Measurements from ENCODE around the gene CLSTN1.

- TF ChIP-seq CTCF (IDR thresholded peaks at IDR 0.05), result no peak
- TF ChIP-seq, protein P1, sequence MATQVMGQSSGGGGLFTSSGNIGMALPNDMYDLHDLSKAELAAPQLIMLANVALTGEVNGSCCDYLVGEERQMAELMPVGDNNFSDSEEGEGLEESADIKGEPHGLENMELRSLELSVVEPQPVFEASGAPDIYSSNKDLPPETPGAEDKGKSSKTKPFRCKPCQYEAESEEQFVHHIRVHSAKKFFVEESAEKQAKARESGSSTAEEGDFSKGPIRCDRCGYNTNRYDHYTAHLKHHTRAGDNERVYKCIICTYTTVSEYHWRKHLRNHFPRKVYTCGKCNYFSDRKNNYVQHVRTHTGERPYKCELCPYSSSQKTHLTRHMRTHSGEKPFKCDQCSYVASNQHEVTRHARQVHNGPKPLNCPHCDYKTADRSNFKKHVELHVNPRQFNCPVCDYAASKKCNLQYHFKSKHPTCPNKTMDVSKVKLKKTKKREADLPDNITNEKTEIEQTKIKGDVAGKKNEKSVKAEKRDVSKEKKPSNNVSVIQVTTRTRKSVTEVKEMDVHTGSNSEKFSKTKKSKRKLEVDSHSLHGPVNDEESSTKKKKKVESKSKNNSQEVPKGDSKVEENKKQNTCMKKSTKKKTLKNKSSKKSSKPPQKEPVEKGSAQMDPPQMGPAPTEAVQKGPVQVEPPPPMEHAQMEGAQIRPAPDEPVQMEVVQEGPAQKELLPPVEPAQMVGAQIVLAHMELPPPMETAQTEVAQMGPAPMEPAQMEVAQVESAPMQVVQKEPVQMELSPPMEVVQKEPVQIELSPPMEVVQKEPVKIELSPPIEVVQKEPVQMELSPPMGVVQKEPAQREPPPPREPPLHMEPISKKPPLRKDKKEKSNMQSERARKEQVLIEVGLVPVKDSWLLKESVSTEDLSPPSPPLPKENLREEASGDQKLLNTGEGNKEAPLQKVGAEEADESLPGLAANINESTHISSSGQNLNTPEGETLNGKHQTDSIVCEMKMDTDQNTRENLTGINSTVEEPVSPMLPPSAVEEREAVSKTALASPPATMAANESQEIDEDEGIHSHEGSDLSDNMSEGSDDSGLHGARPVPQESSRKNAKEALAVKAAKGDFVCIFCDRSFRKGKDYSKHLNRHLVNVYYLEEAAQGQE (IDR thresholded peaks at IDR 0.05; ENCODE audit: insufficient read depth in 1 of 2, low read depth in 2 of 2, low read length in 1 of 2), result no peak
- TF ChIP-seq TCF7L2 (IDR thresholded peaks at IDR 0.05; ENCODE audit: low read depth, low read length), result no peak
These were observed 35.7 kb upstream of the CLSTN1 start for GRCh38 chr1:9859281-9860014.
